HL-60 (cell line): ENCODE data around the gene ADGRL2.
A peak's percentile ranks its signal among the peaks of the same experiment; 100 is the strongest.

Source experiments
- DNase-seq, 2 experiments: peaks; one replicate each; pipeline ENCODE4 v3.0.0-alpha.2; 2010 to 2020; ENCODE audit warnings: low read depth in 1 of 2, low spot score in 1 of 2
- H3K27ac ChIP-seq: fragments of 250-450 bp; sonication (Bioruptor Pico); replicated peaks from 2 replicates; pipeline ENCODE4 v1.5.1; 2020; ENCODE audit warnings: mild to moderate bottlenecking, moderate library complexity
- H3K27me3 ChIP-seq: fragments of 250-450 bp; sonication (Bioruptor Pico); 2 replicates; pipeline ENCODE4 v1.5.1; 2021; ENCODE audit warnings: mild to moderate bottlenecking, moderate library complexity; ENCODE audit not compliant: insufficient read depth, poor library complexity, severe bottlenecking
- H3K4me3 ChIP-seq: replicated peaks from 2 replicates; pipeline ENCODE4 v1.5.1; 2011; ENCODE audit warnings: mild to moderate bottlenecking, control low read depth, low read length; ENCODE audit not compliant: insufficient read depth
- CTCF ChIP-seq: IDR thresholded peaks from one replicate; pipeline ENCODE4 v1.5.1; 2011; ENCODE audit warnings: low read length, control low read depth, inconsistent platforms; ENCODE audit not compliant: insufficient read depth
- GABPA ChIP-seq: IDR thresholded peaks from 2 replicates; pipeline ENCODE4 v1.6.1; 2012; ENCODE audit warnings: low read depth
- POLR2AphosphoS5 ChIP-seq: IDR thresholded peaks from 2 replicates; pipeline ENCODE4 v1.6.1; 2012; ENCODE audit warnings: low read depth
- SPI1 ChIP-seq: IDR thresholded peaks from 2 replicates; pipeline ENCODE4 v1.6.1; 2012; ENCODE audit warnings: low read depth, mild to moderate bottlenecking, borderline replicate concordance
- TF ChIP-seq, protein P1 (sequence below): IDR thresholded peaks from 2 replicates; pipeline ENCODE4 v1.6.1; 2012; ENCODE audit warnings: low read depth; ENCODE audit not compliant: insufficient replicate concordance

Gene ADGRL2

DNA sequence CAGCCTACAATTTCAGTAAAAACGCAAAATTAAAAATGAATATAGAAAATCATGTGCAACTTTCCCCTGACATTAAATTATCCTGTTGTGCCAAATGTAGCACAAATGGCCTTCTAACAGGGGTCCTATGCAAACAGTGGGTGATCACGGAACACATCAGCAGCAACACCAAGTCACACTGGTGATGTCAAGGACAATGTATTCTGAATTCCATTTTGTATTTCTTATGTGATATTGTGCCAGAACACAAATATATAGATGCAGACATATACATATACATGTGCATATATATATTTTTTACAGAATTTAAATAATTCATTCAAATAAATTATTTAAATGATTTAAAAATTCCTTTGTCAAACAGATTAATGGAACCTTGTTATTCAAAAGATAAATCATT, 8.6 kb upstream of the ADGRL2 start:
- no peak for TF ChIP-seq SPI1
- DNase-seq = no peak
- Histone ChIP-seq H3K27me3 (no peaks in the 10 kb centered on the region), H3K27ac (no peak overlapping the region), H3K4me3 (no peak overlapping the region)

GRCh38 chr1:81797701-81798100, 3.0 kb upstream of the ADGRL2 start:
- no peak overlapping the region for H3K4me3 ChIP-seq
- peaks cover 36% of the 10 kb centered on the region for H3K27me3 ChIP-seq
- TF ChIP-seq, protein P1, sequence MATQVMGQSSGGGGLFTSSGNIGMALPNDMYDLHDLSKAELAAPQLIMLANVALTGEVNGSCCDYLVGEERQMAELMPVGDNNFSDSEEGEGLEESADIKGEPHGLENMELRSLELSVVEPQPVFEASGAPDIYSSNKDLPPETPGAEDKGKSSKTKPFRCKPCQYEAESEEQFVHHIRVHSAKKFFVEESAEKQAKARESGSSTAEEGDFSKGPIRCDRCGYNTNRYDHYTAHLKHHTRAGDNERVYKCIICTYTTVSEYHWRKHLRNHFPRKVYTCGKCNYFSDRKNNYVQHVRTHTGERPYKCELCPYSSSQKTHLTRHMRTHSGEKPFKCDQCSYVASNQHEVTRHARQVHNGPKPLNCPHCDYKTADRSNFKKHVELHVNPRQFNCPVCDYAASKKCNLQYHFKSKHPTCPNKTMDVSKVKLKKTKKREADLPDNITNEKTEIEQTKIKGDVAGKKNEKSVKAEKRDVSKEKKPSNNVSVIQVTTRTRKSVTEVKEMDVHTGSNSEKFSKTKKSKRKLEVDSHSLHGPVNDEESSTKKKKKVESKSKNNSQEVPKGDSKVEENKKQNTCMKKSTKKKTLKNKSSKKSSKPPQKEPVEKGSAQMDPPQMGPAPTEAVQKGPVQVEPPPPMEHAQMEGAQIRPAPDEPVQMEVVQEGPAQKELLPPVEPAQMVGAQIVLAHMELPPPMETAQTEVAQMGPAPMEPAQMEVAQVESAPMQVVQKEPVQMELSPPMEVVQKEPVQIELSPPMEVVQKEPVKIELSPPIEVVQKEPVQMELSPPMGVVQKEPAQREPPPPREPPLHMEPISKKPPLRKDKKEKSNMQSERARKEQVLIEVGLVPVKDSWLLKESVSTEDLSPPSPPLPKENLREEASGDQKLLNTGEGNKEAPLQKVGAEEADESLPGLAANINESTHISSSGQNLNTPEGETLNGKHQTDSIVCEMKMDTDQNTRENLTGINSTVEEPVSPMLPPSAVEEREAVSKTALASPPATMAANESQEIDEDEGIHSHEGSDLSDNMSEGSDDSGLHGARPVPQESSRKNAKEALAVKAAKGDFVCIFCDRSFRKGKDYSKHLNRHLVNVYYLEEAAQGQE = no peak
- TF ChIP-seq GABPA (no peak), CTCF (no peak), POLR2AphosphoS5 (no peak), SPI1 (no peak)

DNA sequence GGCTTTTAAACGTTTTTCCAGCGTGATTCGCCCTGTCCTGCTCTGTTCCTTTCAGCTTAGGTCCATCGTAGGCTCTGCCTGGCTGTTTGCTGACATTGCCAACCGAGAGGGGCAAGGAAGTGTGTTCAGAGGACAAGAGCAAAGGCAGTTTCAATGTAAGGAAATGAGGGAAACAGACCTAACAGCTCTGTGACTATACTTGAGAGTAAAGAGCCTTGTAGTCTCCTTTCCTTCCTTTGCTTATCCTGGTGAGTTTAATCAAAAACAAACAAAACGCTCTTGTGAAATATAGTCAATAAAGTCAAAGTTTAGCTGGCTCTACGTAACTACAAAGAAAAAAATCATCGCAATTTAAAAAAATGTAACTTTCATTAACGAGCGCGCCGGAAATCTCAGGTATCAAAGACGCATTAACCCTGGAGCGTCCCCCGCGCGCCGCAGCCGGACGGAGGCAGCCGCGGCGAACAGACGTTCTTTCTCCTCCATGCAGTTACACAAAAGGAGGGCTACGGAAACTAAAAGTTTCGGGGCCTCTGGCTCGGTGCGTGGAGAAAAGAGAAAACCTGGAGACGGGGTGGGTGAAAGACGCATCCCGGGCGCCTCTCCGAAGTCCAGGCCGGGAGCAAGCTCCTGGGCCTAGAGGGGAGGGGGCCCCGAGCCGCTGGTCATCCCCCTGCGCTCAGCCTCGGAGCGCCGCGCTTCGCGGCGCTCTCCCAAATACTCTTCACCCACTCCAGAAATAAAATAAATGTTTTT, 617 bp upstream of the ADGRL2 start:
- no peak for DNase-seq
- H3K4me3 ChIP-seq = peak overlapping the region; percentile 39
- no peak for TF ChIP-seq GABPA
- TF ChIP-seq SPI1 = no peak
- H3K27me3 ChIP-seq = peaks cover 55% of the 10 kb centered on the region
- no peak overlapping the region for H3K27ac ChIP-seq

More at GRCh38 chr1:81797701-81798100, 3.0 kb upstream of the ADGRL2 start:
- no peak overlapping the region for H3K27ac ChIP-seq
- no peak for DNase-seq

DNA sequence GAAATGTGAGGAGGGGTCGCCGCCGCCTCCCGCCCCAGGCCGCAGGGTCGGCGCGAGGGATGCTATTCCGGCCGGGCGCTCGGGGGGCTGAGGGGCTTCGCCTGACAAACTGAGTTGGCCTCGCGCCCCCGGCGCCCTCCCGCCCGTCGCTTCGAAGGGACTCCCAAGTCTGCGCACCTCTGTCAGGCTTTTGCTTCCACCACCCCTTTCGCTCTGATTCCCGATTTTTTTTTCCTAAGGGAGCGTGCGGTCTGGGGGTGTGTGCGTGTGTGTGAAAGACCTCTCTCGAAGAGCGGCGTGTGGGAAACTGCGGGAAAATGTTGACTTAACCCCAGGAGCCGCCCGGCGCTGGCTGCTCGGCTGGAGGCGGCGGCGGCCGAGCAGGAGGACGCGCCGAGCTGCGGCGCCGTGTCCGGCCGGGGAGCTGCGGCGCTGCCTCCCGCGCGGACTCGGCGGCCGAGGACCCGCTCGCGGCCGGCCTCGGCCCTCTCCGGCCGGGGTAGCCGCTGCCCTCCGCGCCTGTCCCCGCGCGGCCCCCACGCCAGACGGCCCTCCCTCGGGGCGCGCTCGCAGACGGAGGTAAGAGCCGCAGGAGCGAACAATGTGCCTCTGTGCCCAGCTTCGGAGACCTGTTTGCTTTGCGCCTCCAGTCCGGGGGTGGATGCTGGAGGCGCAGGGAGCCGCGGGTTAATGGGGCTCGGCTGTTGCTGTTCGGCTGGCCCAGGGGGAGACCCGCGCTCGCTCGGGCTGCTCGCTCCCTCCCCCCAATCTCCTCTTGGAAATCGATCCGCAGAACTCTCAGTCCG, 1.1 kb downstream of the ADGRL2 start:
- Histone ChIP-seq H3K4me3 (peak overlapping the region; percentile 39), H3K27me3 (peaks cover 55% of the 10 kb centered on the region), H3K27ac (no peak overlapping the region)
- DNase-seq = no peak
- TF ChIP-seq POLR2AphosphoS5 (no peak), GABPA (no peak), SPI1 (no peak), CTCF (no peak)
- TF ChIP-seq, protein P1 = no peak
